Nephron (organoid): ENCODE results near the gene ADAMTS1.

Experiments
- H3K27ac Mint-ChIP-seq, 3 experiments: 2 replicates each; pipeline ENCODE4 v1.8.0; 2020; ENCODE audit warnings: mixed read lengths in 3 of 3, mild to moderate bottlenecking in 2 of 3, moderate library complexity in 1 of 3
- H3K27me3 Mint-ChIP-seq: 2 replicates; pipeline ENCODE4 v1.8.0; 2021; ENCODE audit warnings: low read depth, mild to moderate bottlenecking, moderate library complexity, mixed read lengths
- H3K36me3 Mint-ChIP-seq: 2 replicates; pipeline ENCODE4 v1.8.0; 2020; ENCODE audit warnings: low read depth, mixed read lengths
- H3K4me1 Mint-ChIP-seq: 2 replicates; pipeline ENCODE4 v1.8.0; 2020; ENCODE audit warnings: mixed read lengths
- H3K4me3 Mint-ChIP-seq, 3 experiments: 2 replicates each; pipeline ENCODE4 v1.8.0; 2020; ENCODE audit warnings: mild to moderate bottlenecking in 3 of 3, mixed read lengths in 3 of 3, moderate library complexity in 2 of 3
- H3K9me3 Mint-ChIP-seq: 2 replicates; pipeline ENCODE4 v1.8.0; 2020; ENCODE audit warnings: mixed read lengths
- TF ChIP-seq, protein P1 (sequence below), 3 experiments: fragments of 200-600 bp; sonication (generic); IDR thresholded peaks; one replicate each; pipeline ENCODE4 v1.5.0; 2021; ENCODE audit warnings: antibody characterized with exemption in 3 of 3; ENCODE audit not compliant: unreplicated experiment in 3 of 3

Gene ADAMTS1

DNA sequence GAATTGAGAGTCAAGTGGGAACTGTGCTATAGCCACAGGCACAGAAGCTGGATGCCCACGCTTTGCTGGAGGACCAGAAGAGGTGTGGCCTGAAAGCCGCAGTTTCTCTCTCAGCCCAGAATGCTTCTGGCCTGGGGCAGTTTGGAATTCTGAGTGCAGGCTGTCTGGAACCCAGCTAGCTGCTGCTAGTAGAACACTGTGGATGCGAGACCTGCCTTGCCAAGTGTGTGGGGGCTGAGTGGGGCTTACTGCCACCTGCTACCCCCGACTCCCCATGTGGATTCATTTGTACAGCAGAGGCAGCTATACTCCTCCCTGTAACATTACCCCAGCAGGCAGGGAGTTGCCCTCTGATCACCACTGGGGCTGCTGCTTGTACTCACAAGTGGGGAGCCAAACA lies 12.2 kb downstream of the ADAMTS1 start:
- H3K9me3 Mint-ChIP-seq: no peaks in the 10 kb centered on the region
- H3K27me3 Mint-ChIP-seq: no peaks in the 10 kb centered on the region
- H3K27ac Mint-ChIP-seq: no peak overlapping the region
- no peak overlapping the region for H3K4me3 Mint-ChIP-seq
- TF ChIP-seq, protein P1, sequence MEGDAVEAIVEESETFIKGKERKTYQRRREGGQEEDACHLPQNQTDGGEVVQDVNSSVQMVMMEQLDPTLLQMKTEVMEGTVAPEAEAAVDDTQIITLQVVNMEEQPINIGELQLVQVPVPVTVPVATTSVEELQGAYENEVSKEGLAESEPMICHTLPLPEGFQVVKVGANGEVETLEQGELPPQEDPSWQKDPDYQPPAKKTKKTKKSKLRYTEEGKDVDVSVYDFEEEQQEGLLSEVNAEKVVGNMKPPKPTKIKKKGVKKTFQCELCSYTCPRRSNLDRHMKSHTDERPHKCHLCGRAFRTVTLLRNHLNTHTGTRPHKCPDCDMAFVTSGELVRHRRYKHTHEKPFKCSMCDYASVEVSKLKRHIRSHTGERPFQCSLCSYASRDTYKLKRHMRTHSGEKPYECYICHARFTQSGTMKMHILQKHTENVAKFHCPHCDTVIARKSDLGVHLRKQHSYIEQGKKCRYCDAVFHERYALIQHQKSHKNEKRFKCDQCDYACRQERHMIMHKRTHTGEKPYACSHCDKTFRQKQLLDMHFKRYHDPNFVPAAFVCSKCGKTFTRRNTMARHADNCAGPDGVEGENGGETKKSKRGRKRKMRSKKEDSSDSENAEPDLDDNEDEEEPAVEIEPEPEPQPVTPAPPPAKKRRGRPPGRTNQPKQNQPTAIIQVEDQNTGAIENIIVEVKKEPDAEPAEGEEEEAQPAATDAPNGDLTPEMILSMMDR (IDR thresholded peaks at IDR 0.05; ENCODE audit: unreplicated experiment in 3 of 3): no peak
- peaks cover 22% of the 10 kb centered on the region for H3K36me3 Mint-ChIP-seq
- H3K4me1 Mint-ChIP-seq: peaks cover 19% of the 10 kb centered on the region

DNA sequence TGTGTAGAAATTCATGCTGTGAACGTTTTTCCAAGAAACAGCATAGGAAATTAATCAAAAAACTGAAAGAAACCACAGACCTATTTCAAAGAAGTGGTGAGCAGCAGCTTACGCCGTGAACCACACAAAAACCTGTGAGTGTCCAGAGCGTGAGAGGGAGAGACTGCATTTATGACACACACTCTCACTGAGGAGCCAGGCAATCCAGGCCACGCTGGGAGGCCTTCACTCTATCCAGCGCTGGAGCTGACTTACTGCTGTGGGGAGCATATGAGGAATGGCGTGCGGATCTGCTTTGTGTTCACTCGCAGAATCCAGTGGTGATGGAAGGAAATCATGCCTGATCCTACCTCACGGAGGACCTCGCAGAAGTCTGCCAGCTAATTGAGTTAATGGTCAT lies 12.7 kb downstream of the ADAMTS1 start:
- TF ChIP-seq, protein P1 (IDR thresholded peaks at IDR 0.05; ENCODE audit: unreplicated experiment in 3 of 3): no peak

DNA sequence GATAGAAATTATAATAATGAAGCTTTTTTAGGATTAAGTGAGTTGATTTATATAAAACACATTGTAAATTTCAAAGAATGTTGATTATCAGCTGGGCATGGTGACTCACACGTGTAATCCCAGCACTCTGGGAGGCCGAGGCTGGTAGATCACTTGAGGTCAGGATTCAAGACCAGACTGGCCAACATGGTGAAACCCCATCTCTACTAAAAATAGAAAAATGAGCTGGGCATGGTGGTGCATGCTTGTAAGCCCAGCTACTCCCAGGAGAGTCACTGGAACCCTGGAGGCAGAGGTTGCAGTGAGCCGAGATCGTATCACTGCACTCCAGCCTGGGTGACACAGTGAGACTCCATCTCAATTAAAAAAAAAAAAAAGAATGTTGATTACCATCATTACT lies 18.4 kb downstream of the ADAMTS1 start:
- no peaks in the 10 kb centered on the region for H3K27me3 Mint-ChIP-seq
- H3K27ac Mint-ChIP-seq: no peak overlapping the region
- H3K9me3 Mint-ChIP-seq: peaks cover 6% of the 10 kb centered on the region
- H3K4me1 Mint-ChIP-seq: no peaks in the 10 kb centered on the region
- no peaks in the 10 kb centered on the region for H3K36me3 Mint-ChIP-seq
- TF ChIP-seq, protein P1 (IDR thresholded peaks at IDR 0.05; ENCODE audit: unreplicated experiment in 3 of 3): no peak
- H3K4me3 Mint-ChIP-seq: no peak overlapping the region

More for the DNA sequence above, 12.7 kb downstream of the ADAMTS1 start:
- Mint-ChIP-seq H3K4me3 (no peak overlapping the region), H3K36me3 (peaks cover 18% of the 10 kb centered on the region), H3K27me3 (no peaks in the 10 kb centered on the region), H3K27ac (no peak overlapping the region), H3K4me1 (peaks cover 17% of the 10 kb centered on the region), H3K9me3 (no peaks in the 10 kb centered on the region)

DNA sequence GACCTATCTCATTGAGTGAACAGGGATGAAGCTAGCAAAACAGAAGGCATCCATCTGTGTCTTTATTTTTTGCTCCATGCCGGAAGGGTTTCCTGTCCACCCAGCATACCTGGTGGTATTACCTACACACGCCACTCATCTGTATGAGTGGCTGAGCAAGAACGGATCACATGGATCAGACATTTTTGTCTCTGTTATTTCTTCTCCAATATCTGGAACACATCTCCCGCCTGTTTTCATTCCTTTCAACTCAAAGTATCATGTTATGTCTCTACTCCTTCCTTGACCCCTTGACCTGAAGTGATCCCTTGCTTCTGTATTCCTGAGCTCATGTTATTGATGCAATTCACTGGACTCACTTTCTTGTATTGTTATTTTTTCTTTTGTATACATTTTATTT lies 24.7 kb downstream of the ADAMTS1 start:
- H3K4me3 Mint-ChIP-seq: no peak overlapping the region
- H3K36me3 Mint-ChIP-seq: no peaks in the 10 kb centered on the region
- H3K27me3 Mint-ChIP-seq: no peaks in the 10 kb centered on the region
- H3K4me1 Mint-ChIP-seq: peaks cover 14% of the 10 kb centered on the region
- peaks cover 4% of the 10 kb centered on the region for H3K9me3 Mint-ChIP-seq
- TF ChIP-seq, protein P1 (IDR thresholded peaks at IDR 0.05; ENCODE audit: unreplicated experiment in 3 of 3): no peak
- H3K27ac Mint-ChIP-seq: no peak overlapping the region

DNA sequence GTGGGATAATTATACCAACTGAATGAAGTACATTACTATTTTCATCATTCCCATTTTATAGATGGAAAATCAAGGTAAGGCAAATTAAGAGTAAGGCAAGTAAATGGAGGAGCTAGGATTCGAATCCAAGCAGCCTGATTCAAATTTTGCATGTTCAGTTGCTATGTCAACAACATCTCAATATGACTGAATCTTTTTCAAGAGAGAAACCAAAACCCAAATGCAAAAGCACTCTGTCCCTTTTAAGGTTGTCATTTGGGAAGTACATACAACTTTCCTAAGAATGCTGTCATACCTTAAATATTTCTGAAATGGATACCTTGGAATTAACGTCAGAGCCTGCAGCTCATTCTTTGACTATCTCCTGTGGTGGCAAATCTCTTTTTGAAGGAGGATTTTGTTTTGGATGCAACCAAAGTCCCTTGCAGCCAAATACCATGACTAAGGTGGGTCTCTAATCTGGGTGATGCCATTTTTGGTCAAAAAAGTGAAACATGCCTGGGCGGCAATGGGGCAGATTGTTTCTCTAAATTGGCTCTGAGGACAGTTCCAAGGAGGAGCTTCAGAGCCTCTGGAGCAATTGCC lies 25.4 kb downstream of the ADAMTS1 start:
- Mint-ChIP-seq H3K36me3 (no peaks in the 10 kb centered on the region), H3K27ac (no peak overlapping the region), H3K4me3 (no peak overlapping the region), H3K4me1 (peaks cover 16% of the 10 kb centered on the region), H3K27me3 (no peaks in the 10 kb centered on the region), H3K9me3 (peaks cover 4% of the 10 kb centered on the region)
- TF ChIP-seq, protein P1 (IDR thresholded peaks at IDR 0.05; ENCODE audit: unreplicated experiment in 3 of 3): no peak

DNA sequence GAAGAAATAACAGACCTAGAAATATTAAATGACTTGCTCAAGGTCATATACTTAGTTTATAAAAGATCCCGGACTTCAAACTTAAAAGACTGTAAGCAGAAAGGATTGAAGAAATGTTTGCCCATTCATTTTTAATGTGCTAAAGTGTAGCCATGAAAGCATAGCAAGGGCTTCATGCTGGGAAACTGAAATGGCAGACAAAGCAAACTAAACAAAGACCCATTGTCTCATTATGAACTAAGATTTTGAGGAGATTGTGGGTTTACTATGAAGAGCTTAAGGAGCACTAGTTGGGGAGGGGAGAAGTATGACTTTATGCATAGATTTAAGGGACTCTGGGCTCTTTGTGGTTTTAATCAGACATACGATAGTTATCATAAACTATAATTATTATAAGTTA lies 26.3 kb downstream of the ADAMTS1 start:
- no peaks in the 10 kb centered on the region for H3K27me3 Mint-ChIP-seq
- H3K36me3 Mint-ChIP-seq: no peaks in the 10 kb centered on the region
- TF ChIP-seq, protein P1 (IDR thresholded peaks at IDR 0.05; ENCODE audit: unreplicated experiment in 3 of 3): no peak
- no peak overlapping the region for H3K4me3 Mint-ChIP-seq
- H3K27ac Mint-ChIP-seq: no peak overlapping the region
- peaks cover 2% of the 10 kb centered on the region for H3K9me3 Mint-ChIP-seq
- H3K4me1 Mint-ChIP-seq: peaks cover 22% of the 10 kb centered on the region
